ENCODE measurements around the gene WDR93.

Gene WDR93

DNA sequence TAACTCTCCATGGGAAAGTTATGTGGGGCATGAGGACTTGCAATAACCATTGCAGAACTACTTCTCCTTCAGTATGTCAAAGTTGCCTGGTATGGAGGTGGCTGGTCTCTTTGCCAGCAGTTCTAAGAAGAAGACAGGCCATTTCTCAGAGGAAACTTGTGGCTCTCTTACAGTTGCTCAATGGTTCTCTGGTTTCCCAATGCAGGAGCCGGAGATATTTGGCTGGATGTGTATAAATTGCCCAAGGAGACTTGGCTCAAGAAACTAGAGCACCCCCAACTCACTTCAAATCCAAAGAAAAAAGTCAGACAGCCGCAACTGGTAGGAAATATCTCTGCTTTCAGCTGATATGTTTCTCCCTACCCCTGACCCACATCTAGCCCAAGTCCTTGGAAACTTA lies 24.2 kb downstream of the WDR93 start:
- TF ChIP-seq CTCF (conservative IDR thresholded peaks at IDR 0.05; ENCODE audit: low read depth, low read length) = no peak
- no peak for DNase-seq (ENCODE audit: low read depth)
- H3K4me3 ChIP-seq (ENCODE audit: low read depth, low read length) = no peak overlapping the region

DNA sequence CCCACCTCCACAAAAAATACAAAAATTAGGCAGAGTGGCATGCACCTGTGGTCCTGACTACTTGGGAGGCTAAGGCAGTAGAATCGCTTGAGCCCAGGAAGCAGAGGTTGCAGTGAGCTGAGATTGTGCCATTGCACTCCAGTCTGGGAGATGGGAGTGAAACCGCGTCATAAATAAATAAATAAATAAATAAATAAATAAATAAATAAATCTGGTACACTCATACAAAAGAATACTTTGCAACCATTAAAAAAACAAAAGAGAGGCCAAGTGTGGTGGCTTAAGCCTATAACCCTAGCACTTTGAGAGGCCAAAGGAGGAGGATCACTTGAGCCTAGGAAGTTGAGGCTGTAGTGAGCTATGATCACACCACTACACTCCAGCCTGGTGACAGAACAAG lies 32.4 kb downstream of the WDR93 start:
- no peak overlapping the region for H3K4me3 ChIP-seq (ENCODE audit: low read depth, low read length)
- DNase-seq (ENCODE audit: low read depth) = no peak
- no peak for TF ChIP-seq CTCF (conservative IDR thresholded peaks at IDR 0.05; ENCODE audit: low read depth, low read length)

GRCh38 chr15:89724621-89725020 lies 34.0 kb downstream of the WDR93 start:
- no peak overlapping the region for H3K4me3 ChIP-seq (ENCODE audit: low read depth, low read length)
- TF ChIP-seq CTCF (conservative IDR thresholded peaks at IDR 0.05; ENCODE audit: low read depth, low read length) = no peak
- DNase-seq (ENCODE audit: low read depth) = no peak

DNA sequence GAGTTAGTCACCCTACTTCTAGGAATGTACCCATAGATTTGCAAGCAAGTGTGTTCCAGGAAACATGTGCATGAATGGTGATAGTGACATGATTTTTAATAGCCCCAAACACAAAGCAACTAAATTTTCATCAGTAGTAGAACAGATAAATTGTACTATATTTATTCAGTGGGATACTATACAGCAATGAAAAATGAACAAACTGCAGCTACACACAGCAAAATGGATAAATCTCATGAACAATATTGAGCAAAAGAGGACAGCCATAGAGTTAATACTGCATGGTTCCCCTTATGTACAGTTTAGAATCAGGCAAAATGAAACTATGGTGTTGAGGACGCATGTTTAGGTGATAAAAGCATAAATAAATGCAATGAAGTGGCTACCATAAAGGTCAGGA lies 34.5 kb downstream of the WDR93 start:
- H3K4me3 ChIP-seq (ENCODE audit: low read depth, low read length) = no peak overlapping the region
- no peak for DNase-seq (ENCODE audit: low read depth)
- TF ChIP-seq CTCF (conservative IDR thresholded peaks at IDR 0.05; ENCODE audit: low read depth, low read length) = no peak

- H3K4me3 ChIP-seq (ENCODE audit: low read depth, low read length) = no peak overlapping the region
- TF ChIP-seq CTCF (conservative IDR thresholded peaks at IDR 0.05; ENCODE audit: low read depth, low read length) = no peak
- peak; percentile 84 for DNase-seq (ENCODE audit: low read depth)
Observed at GRCh38 chr15:89728254-89728653, 37.6 kb downstream of the WDR93 start.

DNA sequence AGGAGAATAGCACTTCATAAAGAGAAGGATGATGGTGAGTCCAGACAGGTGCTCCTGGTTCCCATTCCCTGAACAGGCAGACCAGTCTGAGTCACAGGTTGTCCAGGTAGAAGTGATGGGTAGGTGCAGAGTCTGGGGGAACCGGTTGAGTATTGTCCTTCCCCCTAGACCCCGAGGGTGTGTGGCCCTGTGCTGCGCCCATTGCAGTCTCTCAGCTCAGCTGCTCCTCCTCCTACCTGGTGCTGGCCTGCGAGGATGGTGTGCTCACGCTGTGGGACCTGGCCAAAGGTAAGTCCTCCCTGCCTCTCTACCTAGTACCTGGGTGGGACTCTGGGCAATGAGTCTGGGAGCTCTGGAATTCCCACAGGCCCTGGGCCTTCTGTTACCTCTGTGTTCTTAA lies 40.7 kb downstream of the WDR93 start:
- H3K4me3 ChIP-seq (ENCODE audit: low read depth, low read length) = no peak overlapping the region
- TF ChIP-seq CTCF (conservative IDR thresholded peaks at IDR 0.05; ENCODE audit: low read depth, low read length) = no peak
- DNase-seq (ENCODE audit: low read depth) = no peak

- no peak for TF ChIP-seq CTCF (conservative IDR thresholded peaks at IDR 0.05; ENCODE audit: low read depth, low read length)
- no peak for DNase-seq (ENCODE audit: low read depth)
- H3K4me3 ChIP-seq (ENCODE audit: low read depth, low read length) = no peak overlapping the region
Observed at GRCh38 chr15:89732451-89733172, 42.0 kb downstream of the WDR93 start.

Measured in choroid plexus epithelial cell (primary cell).